ENCODE measurements around the gene CNTNAP2.

- TF ChIP-seq CTCF (IDR thresholded peaks at IDR 0.05; ENCODE audit: insufficient read depth, low read length, poor library complexity, severe bottlenecking), result no peak
- no peak for TF ChIP-seq EZH2phosphoT487 (conservative IDR thresholded peaks at IDR 0.05; ENCODE audit: low read length)
These were observed 2150.2 kb downstream of the CNTNAP2 start for GRCh38 chr7:148266795-148267194.
